ENCODE measurements around the gene HOXB9.

DNA sequence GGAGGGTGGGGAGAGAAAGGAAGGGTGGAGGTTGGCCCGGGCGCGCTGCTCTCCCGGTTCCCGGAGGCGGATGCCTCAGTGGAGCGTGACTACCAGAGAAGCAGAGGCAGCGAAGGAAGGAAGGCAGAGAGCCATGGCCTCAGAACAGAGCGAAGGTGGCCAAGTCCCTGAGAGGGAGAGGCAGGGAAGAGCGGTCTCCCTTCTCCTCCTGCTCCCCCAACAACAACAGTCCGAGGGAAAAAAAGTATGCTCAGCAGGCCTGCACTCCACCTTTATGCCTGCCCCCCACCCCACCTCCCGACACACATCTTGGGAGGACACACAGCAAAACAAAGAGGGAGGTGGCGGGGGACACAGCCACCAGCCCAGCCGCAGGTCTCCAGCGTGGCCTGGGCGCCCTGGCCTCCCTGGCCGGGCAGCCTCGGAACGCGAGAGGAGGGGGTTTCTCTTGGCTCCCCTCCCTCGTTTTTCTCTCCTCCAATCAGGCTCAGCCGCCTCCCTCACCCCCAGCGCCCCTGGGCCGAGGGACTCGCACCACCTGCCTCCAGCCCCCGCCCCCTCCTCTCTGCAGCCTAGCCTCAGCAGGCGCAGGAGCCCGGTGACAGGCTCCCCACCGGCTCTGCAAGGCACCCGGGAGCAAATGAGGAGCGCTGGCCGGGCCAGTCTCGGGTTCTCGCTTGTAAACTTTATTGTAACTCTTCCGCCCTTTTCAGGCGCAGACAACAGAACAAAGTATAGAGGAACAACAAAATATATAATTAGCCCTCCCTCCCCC, 14.3 kb downstream of the HOXB9 start:
- TF ChIP-seq, protein P1, sequence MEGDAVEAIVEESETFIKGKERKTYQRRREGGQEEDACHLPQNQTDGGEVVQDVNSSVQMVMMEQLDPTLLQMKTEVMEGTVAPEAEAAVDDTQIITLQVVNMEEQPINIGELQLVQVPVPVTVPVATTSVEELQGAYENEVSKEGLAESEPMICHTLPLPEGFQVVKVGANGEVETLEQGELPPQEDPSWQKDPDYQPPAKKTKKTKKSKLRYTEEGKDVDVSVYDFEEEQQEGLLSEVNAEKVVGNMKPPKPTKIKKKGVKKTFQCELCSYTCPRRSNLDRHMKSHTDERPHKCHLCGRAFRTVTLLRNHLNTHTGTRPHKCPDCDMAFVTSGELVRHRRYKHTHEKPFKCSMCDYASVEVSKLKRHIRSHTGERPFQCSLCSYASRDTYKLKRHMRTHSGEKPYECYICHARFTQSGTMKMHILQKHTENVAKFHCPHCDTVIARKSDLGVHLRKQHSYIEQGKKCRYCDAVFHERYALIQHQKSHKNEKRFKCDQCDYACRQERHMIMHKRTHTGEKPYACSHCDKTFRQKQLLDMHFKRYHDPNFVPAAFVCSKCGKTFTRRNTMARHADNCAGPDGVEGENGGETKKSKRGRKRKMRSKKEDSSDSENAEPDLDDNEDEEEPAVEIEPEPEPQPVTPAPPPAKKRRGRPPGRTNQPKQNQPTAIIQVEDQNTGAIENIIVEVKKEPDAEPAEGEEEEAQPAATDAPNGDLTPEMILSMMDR (conservative IDR thresholded peaks at IDR 0.05 in 1 of 2, IDR thresholded peaks at IDR 0.05 in 1 of 2; ENCODE audit: low read depth in 1 of 2, low read length in 2 of 2) = no peak
- TF ChIP-seq EZH2 (IDR thresholded peaks at IDR 0.05; ENCODE audit: low read length, missing control alignments) = no peak

All from fibroblast of lung (primary cell).